ENCODE measurements around the gene ADAMTSL1. TPM values are rescaled to one million over a fixed set of nuclear protein-coding genes. Genes with fewer than 3 reads are reported as not detected.

The ADAMTSL1 gene
- total RNA-seq, 1 experiment from 2014 or later, result not detected

GRCh38 chr9:18684593-18685317 lies 210.8 kb downstream of the ADAMTSL1 start:
- TF ChIP-seq, protein P1, sequence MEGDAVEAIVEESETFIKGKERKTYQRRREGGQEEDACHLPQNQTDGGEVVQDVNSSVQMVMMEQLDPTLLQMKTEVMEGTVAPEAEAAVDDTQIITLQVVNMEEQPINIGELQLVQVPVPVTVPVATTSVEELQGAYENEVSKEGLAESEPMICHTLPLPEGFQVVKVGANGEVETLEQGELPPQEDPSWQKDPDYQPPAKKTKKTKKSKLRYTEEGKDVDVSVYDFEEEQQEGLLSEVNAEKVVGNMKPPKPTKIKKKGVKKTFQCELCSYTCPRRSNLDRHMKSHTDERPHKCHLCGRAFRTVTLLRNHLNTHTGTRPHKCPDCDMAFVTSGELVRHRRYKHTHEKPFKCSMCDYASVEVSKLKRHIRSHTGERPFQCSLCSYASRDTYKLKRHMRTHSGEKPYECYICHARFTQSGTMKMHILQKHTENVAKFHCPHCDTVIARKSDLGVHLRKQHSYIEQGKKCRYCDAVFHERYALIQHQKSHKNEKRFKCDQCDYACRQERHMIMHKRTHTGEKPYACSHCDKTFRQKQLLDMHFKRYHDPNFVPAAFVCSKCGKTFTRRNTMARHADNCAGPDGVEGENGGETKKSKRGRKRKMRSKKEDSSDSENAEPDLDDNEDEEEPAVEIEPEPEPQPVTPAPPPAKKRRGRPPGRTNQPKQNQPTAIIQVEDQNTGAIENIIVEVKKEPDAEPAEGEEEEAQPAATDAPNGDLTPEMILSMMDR (IDR thresholded peaks at IDR 0.05; ENCODE audit: unreplicated experiment), result no peak
- Mint-ChIP-seq H3K4me3 (ENCODE audit: low read depth, unreplicated experiment) (no peak overlapping the region), H3K27ac (ENCODE audit: unreplicated experiment) (no peak overlapping the region), H3K9me3 (ENCODE audit: low read depth, unreplicated experiment) (no peaks in the 10 kb centered on the region), H3K4me1 (ENCODE audit: low read depth, unreplicated experiment) (no peaks in the 10 kb centered on the region), H3K36me3 (ENCODE audit: insufficient read depth, unreplicated experiment) (no peaks in the 10 kb centered on the region), H3K27me3 (ENCODE audit: unreplicated experiment) (no peaks in the 10 kb centered on the region)
- CTCF ChIA-PET, result no interaction called here
- intact Hi-C loops (cut with micrococcal nuclease; ENCODE audit: unreplicated experiment), result no loop called here
- no TSS peak for BruUV-seq (replicated peaks)
- DNase-seq, result no peak

- H3K27ac Mint-ChIP-seq (ENCODE audit: unreplicated experiment), result no peak overlapping the region
- TF ChIP-seq, protein P1 (IDR thresholded peaks at IDR 0.05; ENCODE audit: unreplicated experiment), result no peak
- no peaks in the 10 kb centered on the region for H3K36me3 Mint-ChIP-seq (ENCODE audit: insufficient read depth, unreplicated experiment)
- intact Hi-C loops (cut with micrococcal nuclease; ENCODE audit: unreplicated experiment), result no loop called here
- BruUV-seq (replicated peaks), result no TSS peak
- no peaks in the 10 kb centered on the region for H3K4me1 Mint-ChIP-seq (ENCODE audit: low read depth, unreplicated experiment)
- DNase-seq, result no peak
- H3K9me3 Mint-ChIP-seq (ENCODE audit: low read depth, unreplicated experiment), result peaks cover 2% of the 10 kb centered on the region
- no peak overlapping the region for H3K4me3 Mint-ChIP-seq (ENCODE audit: low read depth, unreplicated experiment)
- CTCF ChIA-PET, result no interaction called here
- H3K27me3 Mint-ChIP-seq (ENCODE audit: unreplicated experiment), result no peaks in the 10 kb centered on the region
Measured at GRCh38 chr9:18688581-18689565, 214.9 kb downstream of the ADAMTSL1 start.

DNA sequence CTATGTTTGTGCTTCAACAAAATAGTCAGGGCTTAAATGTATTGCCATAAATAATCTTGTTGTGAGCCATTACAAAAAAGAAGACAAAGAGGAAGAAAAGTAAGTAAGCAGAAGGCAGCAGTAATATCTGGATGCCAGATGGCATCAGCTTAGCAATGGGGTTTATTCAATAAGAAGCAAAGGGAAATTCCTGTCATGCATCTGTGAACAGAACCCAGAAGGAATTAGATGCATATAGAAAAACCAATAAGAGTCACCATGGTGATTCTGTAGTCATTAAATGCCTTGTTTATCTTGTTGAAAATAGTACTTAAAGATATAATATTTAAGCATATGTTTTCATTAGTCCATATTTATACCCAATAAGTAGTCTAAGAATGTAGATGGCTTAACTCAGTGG lies 216.0 kb downstream of the ADAMTSL1 start:
- BruUV-seq (replicated peaks), result no TSS peak
- no peaks in the 10 kb centered on the region for H3K36me3 Mint-ChIP-seq (ENCODE audit: insufficient read depth, unreplicated experiment)
- no peaks in the 10 kb centered on the region for H3K4me1 Mint-ChIP-seq (ENCODE audit: low read depth, unreplicated experiment)
- DNase-seq, result no peak
- intact Hi-C loops (cut with micrococcal nuclease; ENCODE audit: unreplicated experiment), result no loop called here
- CTCF ChIA-PET, result no interaction called here
- no peaks in the 10 kb centered on the region for H3K27me3 Mint-ChIP-seq (ENCODE audit: unreplicated experiment)
- no peak overlapping the region for H3K4me3 Mint-ChIP-seq (ENCODE audit: low read depth, unreplicated experiment)
- peaks cover 2% of the 10 kb centered on the region for H3K9me3 Mint-ChIP-seq (ENCODE audit: low read depth, unreplicated experiment)
- TF ChIP-seq, protein P1 (IDR thresholded peaks at IDR 0.05; ENCODE audit: unreplicated experiment), result no peak
- H3K27ac Mint-ChIP-seq (ENCODE audit: unreplicated experiment), result no peak overlapping the region

GRCh38 chr9:18692268-18692667 lies 218.3 kb downstream of the ADAMTSL1 start:
- no peak for DNase-seq
- no TSS peak for BruUV-seq (replicated peaks)
- peaks cover 8% of the 10 kb centered on the region for H3K9me3 Mint-ChIP-seq (ENCODE audit: low read depth, unreplicated experiment)
- no peaks in the 10 kb centered on the region for H3K4me1 Mint-ChIP-seq (ENCODE audit: low read depth, unreplicated experiment)
- no peaks in the 10 kb centered on the region for H3K36me3 Mint-ChIP-seq (ENCODE audit: insufficient read depth, unreplicated experiment)
- CTCF ChIA-PET, result interaction anchor here (0.6 kb wide), 1 partner anchor 782 kb away, joined by 3 read pairs; no protein-coding TSS in a partner anchor
- H3K27me3 Mint-ChIP-seq (ENCODE audit: unreplicated experiment), result no peaks in the 10 kb centered on the region
- no peak overlapping the region for H3K4me3 Mint-ChIP-seq (ENCODE audit: low read depth, unreplicated experiment)
- intact Hi-C loops (cut with micrococcal nuclease; ENCODE audit: unreplicated experiment), result no loop called here
- TF ChIP-seq, protein P1 (IDR thresholded peaks at IDR 0.05; ENCODE audit: unreplicated experiment), result no peak
- no peak overlapping the region for H3K27ac Mint-ChIP-seq (ENCODE audit: unreplicated experiment)
